Nephron (organoid): Measurements from ENCODE around the gene MAP3K9.

Source experiments
- H3K27ac Mint-ChIP-seq, 3 experiments: 2 replicates each; pipeline ENCODE4 v1.8.0; 2020; ENCODE audit warnings: mixed read lengths in 3 of 3, mild to moderate bottlenecking in 2 of 3, moderate library complexity in 1 of 3
- H3K27me3 Mint-ChIP-seq: 2 replicates; pipeline ENCODE4 v1.8.0; 2021; ENCODE audit warnings: low read depth, mild to moderate bottlenecking, moderate library complexity, mixed read lengths
- H3K36me3 Mint-ChIP-seq: 2 replicates; pipeline ENCODE4 v1.8.0; 2020; ENCODE audit warnings: low read depth, mixed read lengths
- H3K4me1 Mint-ChIP-seq: 2 replicates; pipeline ENCODE4 v1.8.0; 2020; ENCODE audit warnings: mixed read lengths
- H3K4me3 Mint-ChIP-seq, 3 experiments: 2 replicates each; pipeline ENCODE4 v1.8.0; 2020; ENCODE audit warnings: mild to moderate bottlenecking in 3 of 3, mixed read lengths in 3 of 3, moderate library complexity in 2 of 3
- H3K9me3 Mint-ChIP-seq: 2 replicates; pipeline ENCODE4 v1.8.0; 2020; ENCODE audit warnings: mixed read lengths
- CTCF ChIP-seq, 3 experiments: fragments of 200-600 bp; sonication (generic); IDR thresholded peaks; one replicate each; pipeline ENCODE4 v1.5.0; 2021; ENCODE audit warnings: antibody characterized with exemption in 3 of 3; ENCODE audit not compliant: unreplicated experiment in 3 of 3

The MAP3K9 gene

GRCh38 chr14:70724944-70725343 is 84.4 kb downstream of the MAP3K9 start:
- Mint-ChIP-seq H3K27me3 (peaks cover 3% of the 10 kb centered on the region), H3K9me3 (no peaks in the 10 kb centered on the region), H3K27ac (no peak overlapping the region), H3K4me3 (no peak overlapping the region), H3K36me3 (peaks cover 4% of the 10 kb centered on the region), H3K4me1 (peaks cover 16% of the 10 kb centered on the region)
- no peak for TF ChIP-seq CTCF (IDR thresholded peaks at IDR 0.05; ENCODE audit: unreplicated experiment in 3 of 3)

GRCh38 chr14:70724110-70724509 is 85.2 kb downstream of the MAP3K9 start:
- no peak for TF ChIP-seq CTCF (IDR thresholded peaks at IDR 0.05; ENCODE audit: unreplicated experiment in 3 of 3)
- H3K36me3 Mint-ChIP-seq: peaks cover 4% of the 10 kb centered on the region
- H3K27ac Mint-ChIP-seq: no peak overlapping the region
- H3K9me3 Mint-ChIP-seq: no peaks in the 10 kb centered on the region
- H3K4me3 Mint-ChIP-seq: no peak overlapping the region
- H3K27me3 Mint-ChIP-seq: peaks cover 3% of the 10 kb centered on the region
- peaks cover 16% of the 10 kb centered on the region for H3K4me1 Mint-ChIP-seq

- Mint-ChIP-seq H3K36me3 (no peaks in the 10 kb centered on the region), H3K27ac (peak overlapping the region in 1 of 3 experiments; percentile 71), H3K9me3 (no peaks in the 10 kb centered on the region), H3K4me1 (peaks cover 16% of the 10 kb centered on the region), H3K27me3 (peaks cover 3% of the 10 kb centered on the region), H3K4me3 (no peak overlapping the region)
- TF ChIP-seq CTCF (IDR thresholded peaks at IDR 0.05; ENCODE audit: unreplicated experiment in 3 of 3): no peak
Observed at GRCh38 chr14:70723276-70723675, 86.0 kb downstream of the MAP3K9 start.

- peaks cover 3% of the 10 kb centered on the region for H3K27me3 Mint-ChIP-seq
Observed at GRCh38 chr14:70722418-70722817, 86.9 kb downstream of the MAP3K9 start.

GRCh38 chr14:70721542-70721941 is 87.8 kb downstream of the MAP3K9 start:
- no peaks in the 10 kb centered on the region for H3K9me3 Mint-ChIP-seq
- peaks cover 8% of the 10 kb centered on the region for H3K4me1 Mint-ChIP-seq
- no peaks in the 10 kb centered on the region for H3K36me3 Mint-ChIP-seq
- H3K27ac Mint-ChIP-seq: no peak overlapping the region
- peaks cover 3% of the 10 kb centered on the region for H3K27me3 Mint-ChIP-seq
- TF ChIP-seq CTCF (IDR thresholded peaks at IDR 0.05; ENCODE audit: unreplicated experiment in 3 of 3): no peak
- H3K4me3 Mint-ChIP-seq: no peak overlapping the region

More at GRCh38 chr14:70722418-70722817, 86.9 kb downstream of the MAP3K9 start:
- no peaks in the 10 kb centered on the region for H3K9me3 Mint-ChIP-seq
- H3K27ac Mint-ChIP-seq: peak overlapping the region in 1 of 3 experiments; percentile 71
- no peak for TF ChIP-seq CTCF (IDR thresholded peaks at IDR 0.05; ENCODE audit: unreplicated experiment in 3 of 3)
- H3K4me3 Mint-ChIP-seq: no peak overlapping the region
- no peaks in the 10 kb centered on the region for H3K36me3 Mint-ChIP-seq
- H3K4me1 Mint-ChIP-seq: peaks cover 16% of the 10 kb centered on the region

GRCh38 chr14:70718383-70719118 is 90.8 kb downstream of the MAP3K9 start:
- H3K27me3 Mint-ChIP-seq: peaks cover 4% of the 10 kb centered on the region

More at GRCh38 chr14:70718383-70719118, 90.8 kb downstream of the MAP3K9 start:
- Mint-ChIP-seq H3K36me3 (no peaks in the 10 kb centered on the region), H3K4me3 (no peak overlapping the region), H3K9me3 (no peaks in the 10 kb centered on the region), H3K27ac (no peak overlapping the region), H3K4me1 (peaks cover 11% of the 10 kb centered on the region)
- no peak for TF ChIP-seq CTCF (IDR thresholded peaks at IDR 0.05; ENCODE audit: unreplicated experiment in 3 of 3)
